H1 (cell line): Measurements from ENCODE around the gene TFF1. TPM values are rescaled to one million over a fixed set of nuclear protein-coding genes. Genes with fewer than 3 reads are reported as not detected.

ENCODE experiments used
- CTCF ChIA-PET: fragments of 300-600 bp; sonication (Branson Sonifier 250); formaldehyde crosslinking; loops from one replicate; lab custom pipeline; 2021; ENCODE audit not compliant: partially characterized antibody; lab: Charles Lee
- POLR2A ChIA-PET: fragments of 300-600 bp; sonication (Branson Sonifier 250); formaldehyde crosslinking; loops from one replicate; lab custom pipeline; 2021; ENCODE audit warnings: inconsistent platforms; ENCODE audit not compliant: partially characterized antibody; lab: Charles Lee
- DNase-seq, 2 experiments: peaks; one replicate each; pipeline versions ENCODE4 v3.0.0 to v3.0.0-alpha.2; 2010 to 2022; ENCODE audit warnings: low spot score in 2 of 2, low read depth in 1 of 2, mixed read lengths in 1 of 2
- FAIRE-seq: peaks from 2 replicates; lab custom pipeline; 2011; peaks lifted over from hg19 to GRCh38; lab: Jason Lieb, UNC
- H2AFZ ChIP-seq: 2 replicates; pipeline ENCODE4 v1.8.1; 2012; ENCODE audit warnings: low read length, inconsistent platforms
- H2AK5ac ChIP-seq: 2 replicates; pipeline ENCODE4 v1.6.1; 2013; ENCODE audit warnings: low read depth, low read length
- H2BK120ac ChIP-seq: replicated peaks from 2 replicates; pipeline ENCODE3; 2013; ENCODE audit warnings: low read depth, low read length, inconsistent platforms
- H2BK12ac ChIP-seq: 2 replicates; pipeline ENCODE4 v1.6.1; 2013; ENCODE audit warnings: low read depth, low read length
- H2BK15ac ChIP-seq: 2 replicates; pipeline ENCODE4 v1.6.1; 2013; ENCODE audit warnings: low read length
- H2BK20ac ChIP-seq: 2 replicates; pipeline ENCODE4 v1.6.1; 2013; ENCODE audit warnings: low read length
- H2BK5ac ChIP-seq: 2 replicates; pipeline ENCODE4 v1.6.1; 2013; ENCODE audit warnings: low read depth, low read length
- H3K14ac ChIP-seq: 2 replicates; pipeline ENCODE4 v1.6.1; 2013; ENCODE audit warnings: inconsistent platforms; ENCODE audit not compliant: insufficient read length
- H3K18ac ChIP-seq: 2 replicates; pipeline ENCODE4 v1.6.1; 2013; ENCODE audit warnings: low read length; ENCODE audit errors: extremely low read depth
- H3K23ac ChIP-seq: 2 replicates; pipeline ENCODE4 v1.6.1; 2013; ENCODE audit warnings: inconsistent platforms; ENCODE audit not compliant: insufficient read length
- H3K23me2 ChIP-seq: 2 replicates; pipeline ENCODE4 v1.6.1; 2013; ENCODE audit warnings: low read depth, low read length
- H3K27ac ChIP-seq: 2 replicates; pipeline ENCODE4 v1.6.1; 2011; ENCODE audit warnings: low read depth, low read length, inconsistent platforms
- H3K27me3 ChIP-seq, 4 experiments: replicated peaks in 1 of 4; 1 replicate in 1 of 4; 2 replicates in 3 of 4; pipeline versions ENCODE4 v1.6.1 to v1.8.1; 2011 to 2013; ENCODE audit warnings: low read length in 3 of 4, mild to moderate bottlenecking in 3 of 4, inconsistent platforms in 2 of 4, mixed read lengths in 2 of 4, moderate library complexity in 1 of 4; ENCODE audit not compliant: control insufficient read depth in 3 of 4, insufficient read depth in 3 of 4; ENCODE audit errors: extremely low read depth in 1 of 4
- H3K36me3 ChIP-seq, 4 experiments: 2 replicates each; pipeline versions ENCODE4 v1.6.1 to v1.8.1; 2011 to 2013; ENCODE audit warnings: mild to moderate bottlenecking in 4 of 4, low read length in 3 of 4, moderate library complexity in 2 of 4, control low read depth in 1 of 4, inconsistent platforms in 1 of 4; ENCODE audit not compliant: insufficient read depth in 4 of 4, control insufficient read depth in 2 of 4
- H3K4ac ChIP-seq: replicated peaks from 2 replicates; pipeline ENCODE3; 2013; ENCODE audit warnings: low read length, low read depth, mixed read lengths, inconsistent platforms; ENCODE audit not compliant: insufficient read length
- H3K4me1 ChIP-seq, 4 experiments: replicated peaks in 1 of 4; 1 replicate in 1 of 4; 2 replicates in 3 of 4; pipeline versions ENCODE4 v1.6.1 to v1.8.1; 2011 to 2013; ENCODE audit warnings: low read length in 3 of 4, inconsistent platforms in 2 of 4, mixed read lengths in 1 of 4; ENCODE audit not compliant: insufficient read depth in 4 of 4, control insufficient read depth in 3 of 4
- H3K4me2 ChIP-seq, 2 experiments: 2 replicates each; pipeline versions ENCODE4 v1.6.1 to v1.8.1; 2011 to 2013; ENCODE audit warnings: low read depth in 2 of 2, low read length in 2 of 2, control low read depth in 1 of 2, inconsistent platforms in 1 of 2, mild to moderate bottlenecking in 1 of 2; ENCODE audit not compliant: insufficient read depth in 1 of 2
- H3K4me3 ChIP-seq, 4 experiments: fragments of 200-600, 300-600 bp in 1 of 4; sonication (generic), shearing (Covaris generic), sonication (Bioruptor Twin) in 1 of 4; 2 replicates each; pipeline versions ENCODE4 v1.5.1 to v1.8.1; 2011 to 2016; ENCODE audit warnings: low read length in 4 of 4, low read depth in 3 of 4, control low read depth in 2 of 4, inconsistent platforms in 2 of 4, mild to moderate bottlenecking in 2 of 4, mixed read lengths in 1 of 4, moderate library complexity in 1 of 4; ENCODE audit not compliant: insufficient read depth in 2 of 4; ENCODE audit errors: extremely low read depth in 1 of 4
- H3K56ac ChIP-seq: replicated peaks from 2 replicates; pipeline ENCODE3; 2013; ENCODE audit warnings: low read depth, mild to moderate bottlenecking, mixed read lengths, low read length, inconsistent platforms; ENCODE audit not compliant: insufficient read length
- H3K79me1 ChIP-seq: 2 replicates; pipeline ENCODE4 v1.6.1; 2013; ENCODE audit warnings: low read depth, low read length, control low read depth
- H3K79me2 ChIP-seq, 2 experiments: 2 replicates each; pipeline versions ENCODE4 v1.6.1 to v1.8.1; 2012 to 2013; ENCODE audit warnings: low read length in 2 of 2, mild to moderate bottlenecking in 2 of 2, inconsistent platforms in 1 of 2; ENCODE audit not compliant: insufficient read depth in 2 of 2, control insufficient read depth in 1 of 2
- H3K9ac ChIP-seq, 4 experiments: replicated peaks in 1 of 4; 1 replicate in 1 of 4; 2 replicates in 3 of 4; pipeline versions ENCODE4 v1.6.1 to v1.8.1; 2011 to 2013; ENCODE audit warnings: low read depth in 3 of 4, low read length in 3 of 4, control low read depth in 2 of 4, mild to moderate bottlenecking in 2 of 4, moderate library complexity in 2 of 4, inconsistent platforms in 1 of 4; ENCODE audit errors: extremely low read depth in 1 of 4
- H3K9me3 ChIP-seq, 2 experiments: 2 replicates each; pipeline versions ENCODE4 v1.6.1 to v1.8.1; 2012 to 2013; ENCODE audit warnings: mild to moderate bottlenecking in 2 of 2, moderate library complexity in 2 of 2, control low read depth in 1 of 2, inconsistent platforms in 1 of 2, low read depth in 1 of 2, low read length in 1 of 2, mixed read lengths in 1 of 2; ENCODE audit not compliant: insufficient read depth in 2 of 2
- H4K20me1 ChIP-seq, 2 experiments: replicated peaks in 1 of 2; 2 replicates each; pipeline versions ENCODE3 to v1.8.1; 2011 to 2013; ENCODE audit warnings: inconsistent platforms in 2 of 2, low read length in 2 of 2, mild to moderate bottlenecking in 1 of 2; ENCODE audit not compliant: insufficient read depth in 2 of 2, control insufficient read depth in 1 of 2
- H4K5ac ChIP-seq: 2 replicates; pipeline ENCODE4 v1.6.1; 2013; ENCODE audit warnings: low read length, low read depth, mixed read lengths, inconsistent platforms; ENCODE audit not compliant: insufficient read length
- H4K8ac ChIP-seq: 2 replicates; pipeline ENCODE4 v1.8.0; 2013; ENCODE audit warnings: mild to moderate bottlenecking, moderate library complexity, low read length, inconsistent platforms; ENCODE audit not compliant: insufficient read depth; ENCODE audit errors: extremely low read depth
- H4K91ac ChIP-seq: replicated peaks from 2 replicates; pipeline ENCODE3; 2013; ENCODE audit warnings: low read length, mixed read lengths, inconsistent platforms; ENCODE audit not compliant: insufficient read length
- E2F6 ChIP-seq: IDR thresholded peaks from 2 replicates; pipeline ENCODE4 v1.6.1; 2012; ENCODE audit warnings: inconsistent platforms
- WGBS, 2 experiments: shearing (Covaris generic) in 1 of 2; methylation state at CpG; one replicate each; pipeline versions ENCODE4 v1.1.6 to v1.1.7; 2013 to 2015; ENCODE audit warnings: low lambda C conversion rate in 2 of 2, mixed read lengths in 2 of 2, inconsistent platforms in 1 of 2, low coverage in 1 of 2, missing lambda C conversion rate in 1 of 2; ENCODE audit not compliant: insufficient replicate concordance in 2 of 2, insufficient coverage in 1 of 2, insufficient read length in 1 of 2; ENCODE audit errors: extremely low coverage in 1 of 2, missing lambda C conversion rate in 1 of 2; 5-methylcytosine and 5-hydroxymethylcytosine counted together
- polyA plus RNA-seq, 7 experiments: library from polyadenylated mRNA; depleted of rRNA in 3 of 7; stranded (reverse) in 5 of 7; unstranded in 2 of 7; fragments of >200 nt in 5 of 7; fragments of 200-250 nt in 2 of 7; gene quantifications; 1 replicate in 5 of 7; 2 replicates in 1 of 7; 4 replicates in 1 of 7; pipeline versions ENCODE4 v1.2.1 to v1.2.3, GENCODE V29; 2011 to 2013; ENCODE audit warnings: missing spikeins in 2 of 7, mixed read lengths in 2 of 7
- total RNA-seq: library from RNA; stranded (reverse); fragmentation: NEBNext Ultra II Directional; extraction: Animal tissue kit (Norgen Biotek cat#: 25700); gene quantifications from 2 replicates; pipeline ENCODE4 v1.2.1, GENCODE V29; 2021

The TFF1 gene
- total and polyA plus RNA-seq, 2 of the 8 experiments (the other 6 are each of a cell fraction or from before 2014, with no cell fraction given): not detected

- H3K79me2 ChIP-seq: no peaks in the 10 kb centered on the region
- H3K23me2 ChIP-seq: peaks cover 6% of the 10 kb centered on the region
- H3K14ac ChIP-seq: no peak overlapping the region
- no peak overlapping the region for H2AFZ ChIP-seq
- H4K91ac ChIP-seq: no peak overlapping the region
- no peak overlapping the region for H3K9ac ChIP-seq
- ChIA-PET CTCF (no interaction called here), POLR2A (no interaction called here)
- H4K8ac ChIP-seq: no peak overlapping the region
- no peak overlapping the region for H3K56ac ChIP-seq
- 0 out of 4 replicates have a peak, but pooled peaks cover 2 to 3% of the 10 kb centered on the region in 2 experiments for H3K9me3 ChIP-seq
- H4K5ac ChIP-seq: no peak overlapping the region
- H2BK120ac ChIP-seq: no peak overlapping the region
- no peak overlapping the region for H3K23ac ChIP-seq
- no peak overlapping the region for H2BK15ac ChIP-seq
- H2AK5ac ChIP-seq: no peak overlapping the region
- TF ChIP-seq E2F6: no peak
- no peaks in the 10 kb centered on the region for H3K36me3 ChIP-seq
- no peak overlapping the region for H3K27ac ChIP-seq
- 94% methylated on average over 7 of the region's 7 CpGs; no CpG with 5 or more reads in 1 of the 2 experiments for WGBS, 2 experiments
- H3K4ac ChIP-seq: no peak overlapping the region
- H2BK20ac ChIP-seq: no peak overlapping the region
- DNase-seq: no peak
- H3K4me1 ChIP-seq: peaks cover 0 to 1% (median 0%) of the 10 kb centered on the region in 4 experiments; a peak in 1 of 7 replicates
- no peak overlapping the region for H2BK5ac ChIP-seq
- peaks cover 0 to 3% of the 10 kb centered on the region in 2 experiments for H4K20me1 ChIP-seq
- FAIRE-seq: no peak
- no peak overlapping the region for H3K4me2 ChIP-seq
- H3K4me3 ChIP-seq: no peak overlapping the region
- no peaks in the 10 kb centered on the region for H3K27me3 ChIP-seq
- no peaks in the 10 kb centered on the region for H3K79me1 ChIP-seq
- H2BK12ac ChIP-seq: no peak overlapping the region
- H3K18ac ChIP-seq: no peak overlapping the region
Measured at GRCh38 chr21:42406866-42407265, 40.5 kb upstream of the TFF1 start.
